ENCODE data around the gene APOH.

The APOH gene

DNA sequence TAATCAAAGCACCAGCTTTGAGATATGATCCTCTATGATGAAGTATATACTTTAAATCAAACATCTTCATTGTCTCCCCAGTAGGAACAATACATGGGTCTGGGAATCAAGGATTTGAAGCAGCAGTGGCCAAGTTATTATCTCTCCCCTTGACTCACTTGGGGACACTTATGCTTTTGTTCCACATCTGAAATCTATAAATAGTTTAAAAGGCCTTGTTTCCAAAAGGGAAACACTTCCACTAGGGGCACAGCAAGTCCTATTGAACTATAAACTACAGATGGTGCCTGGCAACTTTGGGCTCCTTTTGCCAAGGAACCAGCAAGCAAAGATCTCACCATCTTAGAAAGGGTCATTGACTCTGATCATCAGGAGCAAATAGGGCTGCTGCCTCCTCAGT is 21.3 kb downstream of the APOH start:
- Histone ChIP-seq H3K36me3 (replicated peaks; ENCODE audit: low read depth, low read length) (no peaks in the 10 kb centered on the region), H3K79me2 (ENCODE audit: low read length) (no peaks in the 10 kb centered on the region), H3K27ac (ENCODE audit: low read length) (no peak overlapping the region), H3K9me3 (ENCODE audit: insufficient read depth, low read length) (no peaks in the 10 kb centered on the region), H3K4me3 (ENCODE audit: low read length) (no peak overlapping the region), H3K27me3 (ENCODE audit: low read depth, low read length) (no peaks in the 10 kb centered on the region; the same call in 1 of the 2 replicates), H3K4me1 (ENCODE audit: low read length) (no peaks in the 10 kb centered on the region), H2AFZ (ENCODE audit: low read depth, low read length) (no peak overlapping the region), H3K9ac (ENCODE audit: low read length) (no peak overlapping the region), H4K20me1 (ENCODE audit: insufficient read depth, low read length) (no peaks in the 10 kb centered on the region), H3K4me2 (ENCODE audit: low read length) (no peak overlapping the region)
- TF ChIP-seq CTCF (IDR thresholded peaks at IDR 0.05; ENCODE audit: low read depth, low read length) (no peak), EZH2phosphoT487 (IDR thresholded peaks at IDR 0.05; ENCODE audit: low read depth) (no peak)

DNA sequence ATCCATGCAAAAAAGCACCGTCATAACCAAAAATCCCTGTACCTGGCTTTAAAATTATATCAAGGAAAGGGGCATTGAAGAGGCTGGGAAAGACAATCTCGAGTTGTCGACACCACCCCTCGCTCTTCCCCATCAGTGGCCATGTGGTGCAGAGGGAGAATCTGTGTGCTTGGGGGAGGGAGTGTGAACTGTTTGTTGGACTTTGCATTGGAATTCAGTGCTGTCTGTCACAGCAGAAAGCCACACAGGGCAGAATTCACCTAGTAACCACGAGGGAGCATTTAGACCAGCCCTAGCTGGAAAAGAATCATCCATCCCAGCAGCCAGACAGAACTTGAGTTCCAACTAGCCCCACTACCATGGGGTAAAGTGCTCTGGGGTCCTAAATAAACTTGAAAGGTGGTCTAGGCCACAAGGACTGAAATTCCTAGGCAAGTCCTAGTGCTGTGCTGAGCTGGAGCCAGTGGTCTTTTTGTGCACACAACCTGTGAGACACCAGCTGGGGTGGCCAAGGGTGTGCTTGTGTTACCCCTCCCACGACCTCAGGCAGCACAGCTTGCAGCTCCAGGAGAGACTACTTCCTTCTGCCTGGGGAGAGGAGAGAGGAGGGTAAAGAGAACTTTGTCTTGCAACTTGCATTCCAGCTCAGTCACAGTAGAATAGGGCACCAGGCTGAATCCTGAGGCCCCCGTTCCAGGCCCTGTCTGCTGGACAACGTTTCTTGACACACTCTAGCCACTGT is 25.8 kb downstream of the APOH start:
- no peak overlapping the region for H3K4me3 ChIP-seq (ENCODE audit: low read length)

DNA sequence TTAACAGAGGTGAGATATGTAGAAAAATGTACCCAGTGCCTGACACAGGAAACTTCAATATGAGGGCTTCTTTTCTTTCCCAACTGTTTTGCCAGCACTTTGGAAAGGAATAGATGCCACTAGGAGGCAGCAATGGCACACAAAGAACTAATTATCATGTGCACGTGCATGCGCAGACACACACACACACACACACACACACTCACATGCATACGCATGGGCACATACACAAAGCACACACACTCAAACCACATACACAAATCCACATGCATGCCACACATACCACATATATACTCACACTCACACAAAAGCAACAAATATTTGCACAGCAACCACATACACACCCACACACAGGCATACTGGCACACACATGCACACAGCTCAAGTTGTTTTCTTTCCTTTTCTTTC is 28.5 kb downstream of the APOH start:
- no peak for TF ChIP-seq EZH2phosphoT487 (IDR thresholded peaks at IDR 0.05; ENCODE audit: low read depth)
- TF ChIP-seq CTCF (IDR thresholded peaks at IDR 0.05; ENCODE audit: low read depth, low read length) = peak; percentile 55
- no peaks in the 10 kb centered on the region for H3K4me1 ChIP-seq (ENCODE audit: low read length)
- H3K36me3 ChIP-seq (replicated peaks; ENCODE audit: low read depth, low read length) = no peaks in the 10 kb centered on the region
- H3K9me3 ChIP-seq (ENCODE audit: insufficient read depth, low read length) = no peaks in the 10 kb centered on the region
- no peaks in the 10 kb centered on the region; the same call in 1 of the 2 replicates for H3K27me3 ChIP-seq (ENCODE audit: low read depth, low read length)
- no peaks in the 10 kb centered on the region for H4K20me1 ChIP-seq (ENCODE audit: insufficient read depth, low read length)
- H3K27ac ChIP-seq (ENCODE audit: low read length) = no peak overlapping the region
- H3K79me2 ChIP-seq (ENCODE audit: low read length) = no peaks in the 10 kb centered on the region
- no peak overlapping the region for H3K4me3 ChIP-seq (ENCODE audit: low read length)
- H3K9ac ChIP-seq (ENCODE audit: low read length) = no peak overlapping the region
- peak overlapping the region; percentile 6; the same call in 1 of the 2 replicates for H3K4me2 ChIP-seq (ENCODE audit: low read length)
- no peak overlapping the region for H2AFZ ChIP-seq (ENCODE audit: low read depth, low read length)

More for the DNA sequence above, 25.8 kb downstream of the APOH start:
- no peaks in the 10 kb centered on the region for H3K36me3 ChIP-seq (replicated peaks; ENCODE audit: low read depth, low read length)
- no peaks in the 10 kb centered on the region for H3K27me3 ChIP-seq (ENCODE audit: low read depth, low read length)
- H2AFZ ChIP-seq (ENCODE audit: low read depth, low read length) = no peak overlapping the region
- no peaks in the 10 kb centered on the region for H3K4me1 ChIP-seq (ENCODE audit: low read length)
- H3K27ac ChIP-seq (ENCODE audit: low read length) = no peak overlapping the region
- no peaks in the 10 kb centered on the region for H3K9me3 ChIP-seq (ENCODE audit: insufficient read depth, low read length)
- H4K20me1 ChIP-seq (ENCODE audit: insufficient read depth, low read length) = no peaks in the 10 kb centered on the region
- no peaks in the 10 kb centered on the region for H3K79me2 ChIP-seq (ENCODE audit: low read length)
- no peak overlapping the region for H3K4me2 ChIP-seq (ENCODE audit: low read length)
- TF ChIP-seq CTCF (IDR thresholded peaks at IDR 0.05; ENCODE audit: low read depth, low read length) (no peak), EZH2phosphoT487 (IDR thresholded peaks at IDR 0.05; ENCODE audit: low read depth) (no peak)
- H3K9ac ChIP-seq (ENCODE audit: low read length) = no peak overlapping the region

GRCh38 chr17:66198242-66198641 is 31.0 kb downstream of the APOH start:
- TF ChIP-seq EZH2phosphoT487 (IDR thresholded peaks at IDR 0.05; ENCODE audit: low read depth) (no peak), CTCF (IDR thresholded peaks at IDR 0.05; ENCODE audit: low read depth, low read length) (no peak)
- Histone ChIP-seq H3K4me2 (ENCODE audit: low read length) (no peak overlapping the region), H2AFZ (ENCODE audit: low read depth, low read length) (no peak overlapping the region), H3K79me2 (ENCODE audit: low read length) (no peaks in the 10 kb centered on the region), H3K4me1 (ENCODE audit: low read length) (peaks cover 10% of the 10 kb centered on the region), H3K27me3 (ENCODE audit: low read depth, low read length) (peaks cover under 1% of the 10 kb centered on the region; the same call in 1 of the 2 replicates), H3K9ac (ENCODE audit: low read length) (no peak overlapping the region), H3K9me3 (ENCODE audit: insufficient read depth, low read length) (no peaks in the 10 kb centered on the region), H3K4me3 (ENCODE audit: low read length) (no peak overlapping the region), H4K20me1 (ENCODE audit: insufficient read depth, low read length) (no peaks in the 10 kb centered on the region), H3K27ac (ENCODE audit: low read length) (no peak overlapping the region), H3K36me3 (replicated peaks; ENCODE audit: low read depth, low read length) (no peaks in the 10 kb centered on the region)
